Right lobe of liver (tissue), 4 donors: ENCODE results near the gene TMEM74B.

Experiments used
- CTCF ChIP-seq, 4 donors: fragments of 200-600 bp in 3 of 4; fragments of 450-650 bp in 1 of 4; IDR thresholded peaks; one replicate each; pipeline versions ENCODE4 v1.5.1 to v1.8.0; 2016 to 2022; ENCODE audit warnings: antibody characterized with exemption in 4 of 4, mild to moderate bottlenecking in 2 of 4
- POLR2A ChIP-seq: fragments of 450-650 bp; IDR thresholded peaks from one replicate; pipeline ENCODE4 v1.6.1; 2017; ENCODE audit warnings: antibody characterized with exemption, mild to moderate bottlenecking
- donor health status: DM: no; HTN: no; CAD: no.
- donor health status: DM: no; HTN: no; CAD: no.
- donor health status: DM: no; HTN: yes; CAD: no.

DNA sequence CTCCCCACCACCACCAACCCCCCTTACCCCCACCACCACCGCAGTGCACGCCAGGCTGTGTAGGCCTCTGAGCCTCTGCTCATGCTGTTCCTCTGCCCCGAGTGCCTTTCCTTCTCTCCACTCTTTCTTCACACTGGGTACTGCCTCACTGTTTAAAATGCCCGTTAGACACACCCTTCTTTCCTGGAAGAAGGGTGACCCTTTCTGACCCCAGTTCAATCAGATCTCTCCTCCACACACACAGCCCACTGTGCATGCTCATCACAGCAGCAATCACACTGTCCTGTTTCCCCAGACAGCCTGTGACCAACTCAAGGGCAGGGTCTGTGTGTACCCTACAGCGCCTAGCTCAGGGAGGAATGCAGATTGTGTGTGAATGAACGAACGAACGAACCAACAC, 10.0 kb downstream of the TMEM74B start:
- TF ChIP-seq CTCF (IDR thresholded peaks at IDR 0.05) (no peak), POLR2A (no peak)
